Endothelial cell (in vitro differentiated cells): ENCODE results near the gene AGA. TPM values are rescaled to one million over a fixed set of nuclear protein-coding genes. Genes with fewer than 3 reads are reported as not detected.

Experiments
- DNase-seq: peaks from one replicate; pipeline ENCODE4 v3.0.0; 2021; ENCODE audit warnings: low spot score
- H3K27ac Mint-ChIP-seq: one replicate; pipeline ENCODE4 v1.8.0; 2021; ENCODE audit warnings: mixed read lengths, inconsistent platforms; ENCODE audit not compliant: unreplicated experiment
- H3K27me3 Mint-ChIP-seq: one replicate; pipeline ENCODE4 v1.8.0; 2021; ENCODE audit warnings: mild to moderate bottlenecking, moderate library complexity, mixed read lengths, inconsistent platforms; ENCODE audit not compliant: unreplicated experiment
- H3K36me3 Mint-ChIP-seq: one replicate; pipeline ENCODE4 v1.8.0; 2021; ENCODE audit warnings: mild to moderate bottlenecking, low read depth, mixed read lengths, inconsistent platforms; ENCODE audit not compliant: unreplicated experiment
- H3K4me1 Mint-ChIP-seq: one replicate; pipeline ENCODE4 v1.8.0; 2021; ENCODE audit warnings: mild to moderate bottlenecking, mixed read lengths, inconsistent platforms; ENCODE audit not compliant: unreplicated experiment
- H3K4me3 Mint-ChIP-seq: one replicate; pipeline ENCODE4 v1.8.0; 2021; ENCODE audit warnings: mild to moderate bottlenecking, mixed read lengths, inconsistent platforms; ENCODE audit not compliant: unreplicated experiment
- H3K9me3 Mint-ChIP-seq: one replicate; pipeline ENCODE4 v1.8.0; 2021; ENCODE audit warnings: mixed read lengths, inconsistent platforms; ENCODE audit not compliant: unreplicated experiment
- total RNA-seq: library from RNA; stranded (reverse); fragmentation: NEBNext Ultra II Directional; extraction: Animal tissue kit (Norgen Biotek cat#: 25700); gene quantifications from one replicate; pipeline ENCODE4 v1.2.1, GENCODE V29; 2021; ENCODE audit not compliant: unreplicated experiment
- TF ChIP-seq, protein P1 (sequence below): fragments of 200-600 bp; sonication (generic); IDR thresholded peaks from one replicate; pipeline ENCODE4 v1.5.0; 2021; ENCODE audit warnings: antibody characterized with exemption; ENCODE audit not compliant: unreplicated experiment

AGA gene
- total RNA-seq, 1 donor from 2014 or later: 8.6 TPM

DNA sequence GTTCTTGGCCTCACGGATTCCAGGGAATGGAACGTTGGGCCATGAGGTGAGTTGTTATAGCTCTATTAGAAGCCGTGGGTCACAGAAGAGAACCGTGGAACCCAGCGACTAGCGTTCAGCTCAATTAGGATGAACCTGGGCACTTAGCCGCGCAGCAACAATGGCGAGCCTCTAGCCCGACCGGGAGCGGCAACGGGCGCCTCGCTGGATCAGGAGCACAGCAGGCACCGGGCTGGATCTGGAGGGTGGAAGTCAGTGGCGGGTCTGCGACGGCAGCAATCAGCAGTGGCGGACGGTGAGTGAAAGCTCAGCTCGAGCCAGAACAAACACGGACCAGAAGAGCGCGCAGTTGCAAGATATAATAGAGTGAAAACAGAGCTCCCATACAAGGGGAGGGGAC is 34.2 kb downstream of the AGA start:
- Mint-ChIP-seq H3K9me3 (no peaks in the 10 kb centered on the region), H3K4me3 (no peak overlapping the region), H3K27ac (no peak overlapping the region), H3K4me1 (no peaks in the 10 kb centered on the region), H3K36me3 (no peaks in the 10 kb centered on the region), H3K27me3 (peaks cover 3% of the 10 kb centered on the region)
- TF ChIP-seq, protein P1, sequence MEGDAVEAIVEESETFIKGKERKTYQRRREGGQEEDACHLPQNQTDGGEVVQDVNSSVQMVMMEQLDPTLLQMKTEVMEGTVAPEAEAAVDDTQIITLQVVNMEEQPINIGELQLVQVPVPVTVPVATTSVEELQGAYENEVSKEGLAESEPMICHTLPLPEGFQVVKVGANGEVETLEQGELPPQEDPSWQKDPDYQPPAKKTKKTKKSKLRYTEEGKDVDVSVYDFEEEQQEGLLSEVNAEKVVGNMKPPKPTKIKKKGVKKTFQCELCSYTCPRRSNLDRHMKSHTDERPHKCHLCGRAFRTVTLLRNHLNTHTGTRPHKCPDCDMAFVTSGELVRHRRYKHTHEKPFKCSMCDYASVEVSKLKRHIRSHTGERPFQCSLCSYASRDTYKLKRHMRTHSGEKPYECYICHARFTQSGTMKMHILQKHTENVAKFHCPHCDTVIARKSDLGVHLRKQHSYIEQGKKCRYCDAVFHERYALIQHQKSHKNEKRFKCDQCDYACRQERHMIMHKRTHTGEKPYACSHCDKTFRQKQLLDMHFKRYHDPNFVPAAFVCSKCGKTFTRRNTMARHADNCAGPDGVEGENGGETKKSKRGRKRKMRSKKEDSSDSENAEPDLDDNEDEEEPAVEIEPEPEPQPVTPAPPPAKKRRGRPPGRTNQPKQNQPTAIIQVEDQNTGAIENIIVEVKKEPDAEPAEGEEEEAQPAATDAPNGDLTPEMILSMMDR: no peak
- no peak for DNase-seq

DNA sequence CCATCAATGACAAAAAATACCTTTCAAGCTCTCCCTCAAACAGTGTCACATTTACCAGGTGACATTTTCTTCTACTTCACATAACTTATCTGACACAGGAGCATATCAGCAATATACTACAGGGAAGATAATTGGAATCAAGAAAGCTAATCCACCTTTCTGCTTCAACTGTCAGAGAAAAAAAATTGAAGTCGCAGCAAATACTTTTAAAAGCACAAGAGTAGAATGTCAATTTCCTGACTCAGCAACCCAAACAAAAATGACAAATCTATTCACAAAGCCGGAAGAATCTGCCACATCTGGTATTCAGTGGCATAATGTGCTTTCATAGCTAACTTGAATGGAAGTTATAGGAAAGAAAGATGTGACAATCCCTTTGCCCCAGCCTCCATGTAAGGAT is 36.7 kb downstream of the AGA start:
- no peaks in the 10 kb centered on the region for H3K36me3 Mint-ChIP-seq
- no peak overlapping the region for H3K27ac Mint-ChIP-seq
- peaks cover 13% of the 10 kb centered on the region for H3K4me1 Mint-ChIP-seq
- H3K4me3 Mint-ChIP-seq: no peak overlapping the region
- H3K9me3 Mint-ChIP-seq: no peaks in the 10 kb centered on the region
- peaks cover 7% of the 10 kb centered on the region for H3K27me3 Mint-ChIP-seq
- DNase-seq: no peak
- TF ChIP-seq, protein P1: no peak

DNA sequence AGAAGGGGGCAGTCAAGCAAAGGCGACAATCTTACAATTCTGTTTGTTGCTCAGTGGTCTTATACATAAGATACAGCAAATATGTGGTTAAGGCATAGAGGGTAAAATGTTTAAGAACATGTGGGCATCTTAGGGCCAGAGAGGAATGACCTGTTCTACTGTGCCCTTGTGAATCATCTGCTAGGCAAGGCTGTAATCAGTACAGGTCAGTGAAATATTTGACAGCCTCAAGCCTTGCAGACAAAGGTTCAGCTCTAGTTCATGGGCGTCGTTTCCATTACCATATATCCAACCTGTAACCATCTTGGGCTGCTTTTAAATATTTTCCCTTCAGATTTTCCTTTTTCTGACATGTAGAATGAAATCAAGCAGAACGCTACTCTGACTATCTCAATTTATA is 37.3 kb downstream of the AGA start:
- Mint-ChIP-seq H3K27ac (no peak overlapping the region), H3K4me1 (peaks cover 15% of the 10 kb centered on the region), H3K4me3 (no peak overlapping the region), H3K27me3 (peaks cover 7% of the 10 kb centered on the region), H3K36me3 (no peaks in the 10 kb centered on the region), H3K9me3 (no peaks in the 10 kb centered on the region)
- no peak for DNase-seq
- TF ChIP-seq, protein P1: no peak

DNA sequence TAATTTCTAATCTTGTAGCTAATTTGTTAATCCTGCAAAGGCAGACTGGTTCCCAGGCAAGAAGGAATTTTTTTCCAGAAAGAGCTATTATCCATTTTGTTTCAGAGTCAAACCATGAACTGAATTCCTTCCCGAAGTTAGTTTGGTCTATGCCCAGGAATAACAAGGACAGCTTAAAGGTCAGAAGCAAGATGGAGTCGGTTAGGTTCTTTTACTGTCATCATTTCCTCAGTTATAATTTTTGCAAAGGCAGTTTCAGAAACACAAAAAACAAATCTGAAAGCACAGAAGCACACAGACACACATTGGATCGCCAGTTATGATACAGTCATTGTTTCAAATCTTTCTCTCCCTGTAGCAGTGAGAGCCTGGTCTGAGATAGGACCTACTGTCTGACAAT is 37.9 kb downstream of the AGA start:
- TF ChIP-seq, protein P1: no peak
- DNase-seq: no peak
- H3K36me3 Mint-ChIP-seq: no peaks in the 10 kb centered on the region
- H3K27ac Mint-ChIP-seq: no peak overlapping the region
- peaks cover 7% of the 10 kb centered on the region for H3K27me3 Mint-ChIP-seq
- no peaks in the 10 kb centered on the region for H3K9me3 Mint-ChIP-seq
- no peak overlapping the region for H3K4me3 Mint-ChIP-seq
- H3K4me1 Mint-ChIP-seq: peaks cover 15% of the 10 kb centered on the region

DNA sequence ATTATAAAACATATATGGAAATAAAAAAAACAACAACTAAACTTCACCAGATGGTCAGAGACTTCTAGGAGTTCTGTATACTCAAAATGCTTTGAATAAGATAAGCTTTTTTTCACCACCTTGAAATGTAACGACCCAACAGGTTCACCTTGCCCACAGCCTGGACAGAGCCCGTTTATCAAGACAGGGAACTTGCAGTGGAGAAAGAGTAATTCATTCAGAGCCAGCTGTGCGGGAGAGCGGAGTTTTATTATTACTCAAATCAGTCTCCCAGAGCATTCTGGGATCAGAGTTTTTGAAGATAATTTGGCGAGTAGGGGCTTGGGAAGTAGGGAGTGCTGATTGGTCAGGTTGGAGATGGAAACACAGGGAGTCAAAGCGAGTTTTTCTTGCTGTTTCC is 38.5 kb downstream of the AGA start:
- no peak for DNase-seq
- H3K4me3 Mint-ChIP-seq: no peak overlapping the region
- H3K9me3 Mint-ChIP-seq: no peaks in the 10 kb centered on the region
- TF ChIP-seq, protein P1: no peak
- H3K36me3 Mint-ChIP-seq: no peaks in the 10 kb centered on the region
- no peak overlapping the region for H3K27ac Mint-ChIP-seq
- H3K4me1 Mint-ChIP-seq: peaks cover 15% of the 10 kb centered on the region
- peaks cover 7% of the 10 kb centered on the region for H3K27me3 Mint-ChIP-seq
